ENCODE results near the gene ATG4D.

The ATG4D gene

DNA sequence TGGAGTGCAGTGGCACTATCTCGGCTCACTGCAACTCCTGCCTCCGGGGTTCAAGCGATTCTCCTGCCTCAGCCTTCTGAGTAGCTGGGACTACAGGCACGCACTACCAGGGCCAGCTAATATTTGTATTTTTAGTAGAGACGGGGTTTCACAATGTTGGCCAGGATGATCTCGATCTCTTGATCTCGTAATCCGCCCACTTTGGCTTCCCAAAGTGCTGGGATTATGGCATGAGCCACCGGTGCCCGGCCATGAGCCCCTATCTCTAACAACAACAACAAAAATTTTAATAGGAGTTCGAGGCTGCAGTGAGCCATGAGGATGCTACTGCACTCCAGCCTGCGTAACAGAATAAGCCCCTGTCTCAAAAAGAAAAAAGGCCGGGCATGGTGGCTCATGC lies 38.4 kb downstream of the ATG4D start:
- no peak for DNase-seq

DNA sequence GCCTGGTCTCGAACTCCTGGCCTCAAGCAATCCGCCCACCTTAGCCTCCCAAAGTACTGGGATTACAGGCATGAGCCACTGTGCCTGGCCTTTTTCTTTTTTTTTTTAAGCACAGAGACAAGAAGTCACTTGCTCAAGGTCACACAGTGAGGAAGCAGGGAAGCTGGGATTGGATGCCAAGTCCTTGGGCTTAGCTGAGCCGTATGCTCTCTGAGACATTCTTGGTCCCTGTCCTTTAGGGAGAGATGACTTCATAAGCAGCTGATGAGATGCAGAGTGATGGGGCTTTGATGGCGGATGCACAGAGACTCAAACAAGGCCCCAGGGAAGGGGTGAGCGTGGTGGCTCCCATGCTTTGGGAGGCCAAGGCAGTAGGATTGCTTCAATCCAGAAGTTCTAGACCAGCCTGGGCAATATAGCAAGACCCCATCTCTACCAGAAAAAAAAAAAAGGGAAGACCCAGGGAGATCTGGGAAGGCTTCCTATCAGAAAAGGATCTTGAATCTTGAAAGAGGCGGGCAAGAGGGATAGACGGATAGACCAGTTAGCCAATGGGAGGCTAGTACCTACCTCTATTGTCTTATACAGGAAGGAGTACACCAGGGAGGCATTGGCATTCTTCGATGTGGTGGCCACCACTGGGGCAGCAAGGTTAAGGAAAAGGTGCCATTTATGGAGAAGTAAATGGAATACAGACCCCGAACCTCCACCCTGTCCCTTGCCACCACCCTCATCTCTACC lies 39.5 kb downstream of the ATG4D start:
- DNase-seq, result no peak

DNA sequence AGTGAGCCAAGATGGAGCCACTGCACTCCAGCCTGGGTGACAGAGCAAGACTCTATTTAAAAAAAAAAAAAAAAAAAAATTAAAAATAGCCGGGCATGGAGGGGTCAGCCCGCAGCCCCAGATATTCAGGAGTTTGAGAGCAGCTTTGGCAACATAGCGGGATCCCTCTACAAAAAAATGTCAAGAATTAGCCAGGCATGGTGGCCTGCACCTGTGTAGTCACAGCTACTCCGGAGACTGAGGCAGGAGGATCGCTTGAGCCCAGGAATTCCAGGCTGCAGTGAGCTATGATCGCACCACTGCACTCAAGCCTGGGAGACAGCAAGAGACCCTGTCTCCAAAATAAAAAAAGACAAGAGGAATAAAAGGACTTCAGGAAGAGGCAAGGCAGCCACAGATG lies 42.7 kb downstream of the ATG4D start:
- no peak for DNase-seq

DNA sequence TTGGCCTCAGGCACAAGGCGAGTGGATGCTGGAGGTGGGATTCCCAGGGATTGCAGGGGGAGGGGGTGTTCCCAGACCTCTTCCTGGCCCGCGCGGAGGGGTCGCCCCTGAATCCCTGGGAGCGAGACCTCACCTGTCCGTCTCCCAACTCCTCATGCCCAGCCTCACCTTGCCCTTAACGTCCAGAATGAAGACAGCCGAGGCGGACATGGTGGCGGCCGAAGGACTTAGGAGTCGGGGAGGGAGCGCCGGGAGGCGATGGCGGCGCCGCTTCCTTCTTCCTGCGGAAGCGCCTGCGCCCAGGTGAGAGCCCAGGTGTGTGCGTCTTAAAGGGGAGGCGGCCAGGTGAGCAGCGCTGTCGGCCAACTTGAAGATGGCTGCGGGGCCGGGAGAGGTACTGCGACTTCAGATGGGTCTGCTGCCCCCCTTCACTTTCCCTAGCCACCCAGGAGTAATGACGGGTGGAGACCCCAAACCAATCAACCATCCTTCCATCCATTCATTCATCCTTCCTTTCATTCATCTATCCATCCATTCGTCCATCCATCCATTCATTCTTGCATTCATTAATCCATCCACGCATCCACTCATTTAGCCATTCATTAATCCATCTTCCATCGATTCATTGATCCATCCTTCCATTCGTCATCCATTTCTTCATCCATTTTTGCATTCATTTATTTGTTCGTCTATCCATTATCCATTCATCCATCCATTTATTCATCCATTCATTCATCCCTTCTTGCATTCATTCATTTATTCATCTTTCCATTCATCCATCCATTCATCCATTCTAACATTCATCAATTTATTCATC lies 43.5 kb downstream of the ATG4D start, which contains the start of gene AP1M2:
AP1M2 (minus strand) TSS at position 291 of the 817 bp plus-strand sequence; CDS start at position 210, 81 bp downstream.
- DNase-seq, result no peak

DNA sequence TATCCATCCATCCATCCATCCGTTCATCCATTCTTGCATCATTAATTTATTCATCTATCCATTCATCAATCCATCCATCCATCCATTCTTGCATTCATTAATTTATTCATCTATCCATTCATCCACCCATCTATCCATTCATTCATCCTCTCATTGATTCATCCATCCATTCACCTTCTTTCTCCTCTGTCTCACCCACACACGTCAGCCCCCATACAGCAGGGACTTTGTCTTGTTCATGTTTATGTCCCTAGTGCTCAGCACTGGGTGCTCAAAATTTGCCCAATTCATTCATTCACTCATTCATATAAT lies 44.1 kb downstream of the ATG4D start:
- DNase-seq, result no peak

DNA sequence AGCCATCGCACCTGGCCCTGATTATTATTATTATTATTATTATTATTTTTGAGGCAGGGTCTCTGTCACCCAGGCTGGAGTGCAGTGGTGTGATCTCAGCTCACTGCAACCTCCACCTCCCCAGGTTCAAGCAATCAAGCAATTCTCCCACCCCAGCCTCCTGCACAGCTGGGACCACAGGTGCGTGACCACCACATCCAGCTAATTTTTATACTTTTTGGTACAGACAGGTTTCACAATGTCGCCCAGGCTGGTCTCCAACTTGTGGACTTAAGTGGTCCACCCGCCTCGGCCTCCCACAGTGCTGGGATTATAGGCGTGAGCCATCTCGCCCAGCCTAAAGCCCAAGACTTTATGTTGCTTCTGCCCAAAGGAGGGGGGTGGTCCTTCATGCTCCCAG lies 49.4 kb downstream of the ATG4D start:
- no peak for DNase-seq

DNA sequence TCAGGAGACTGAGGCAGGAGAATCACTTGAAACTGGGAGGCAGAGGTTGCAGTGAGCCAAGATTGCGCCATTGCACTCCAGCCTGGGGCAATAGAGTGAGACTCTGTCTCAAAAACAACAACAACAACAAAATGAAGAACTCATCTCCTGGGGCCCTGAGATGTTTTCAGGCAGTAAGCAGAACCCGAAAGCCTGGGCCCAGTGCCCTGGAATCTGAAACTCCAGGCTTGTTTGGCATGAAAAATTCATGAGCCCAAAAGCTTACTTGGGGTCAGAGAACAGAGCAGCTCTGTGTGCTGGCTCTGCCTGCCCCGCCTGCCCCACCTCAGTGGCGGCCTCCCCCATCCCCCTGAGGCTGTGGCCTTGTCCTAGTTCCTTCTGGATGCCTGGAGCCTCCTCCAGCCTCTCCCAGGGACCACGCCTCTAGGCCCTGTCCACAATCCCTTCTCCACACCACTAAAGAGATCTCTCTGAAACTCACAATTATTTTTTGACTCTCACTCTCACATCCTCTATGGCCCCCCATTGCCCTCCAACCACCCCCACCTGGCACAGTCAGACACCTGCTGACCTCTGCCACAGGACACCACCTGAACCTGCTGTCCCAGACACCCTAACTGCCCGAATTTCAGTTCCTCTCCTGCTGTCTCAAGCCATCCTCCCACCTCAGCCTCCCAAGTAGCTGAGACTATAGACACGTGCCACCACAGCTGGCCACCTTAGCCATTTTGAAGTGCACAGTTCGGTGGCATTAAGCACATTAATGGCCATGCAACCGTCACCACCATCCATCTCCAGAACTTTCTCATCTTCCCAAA lies 50.3 kb downstream of the ATG4D start:
- DNase-seq, result no peak

DNA sequence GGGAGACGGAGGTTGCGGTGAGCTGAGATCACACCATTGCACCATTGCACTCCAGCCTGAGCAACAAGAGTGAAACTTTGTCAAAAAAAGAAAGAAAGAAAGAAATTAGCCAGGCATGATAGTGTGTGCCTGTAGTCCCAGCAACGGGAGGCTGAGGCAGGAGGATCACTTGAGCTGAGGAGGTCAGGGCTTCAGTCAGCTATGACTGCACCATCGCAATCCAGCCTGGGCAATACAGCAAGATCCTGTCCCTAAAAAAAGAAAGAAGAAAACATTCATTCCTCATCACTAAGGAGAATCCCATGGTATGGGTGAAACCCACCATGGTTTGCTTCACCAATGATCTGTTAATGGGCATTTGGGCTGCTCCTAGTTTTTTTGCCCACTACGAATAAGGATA lies 56.4 kb downstream of the ATG4D start:
- no peak for DNase-seq

DNA sequence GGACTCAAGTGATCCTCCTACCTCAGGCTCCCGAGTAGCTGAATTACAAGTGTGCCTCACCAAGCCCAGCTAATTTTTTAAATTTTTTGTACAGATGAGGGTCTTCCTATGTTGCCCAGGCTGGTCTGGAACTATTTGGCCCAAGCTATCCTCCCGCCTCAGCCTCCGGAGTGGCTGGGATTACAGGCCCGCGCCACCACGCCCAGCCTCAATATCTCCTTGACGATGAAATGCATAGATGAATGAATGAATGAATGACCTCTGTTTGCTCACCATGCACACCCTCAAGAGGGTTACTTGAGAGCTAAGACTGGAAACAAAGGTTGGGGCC lies 58.3 kb downstream of the ATG4D start:
- no peak for DNase-seq

DNA sequence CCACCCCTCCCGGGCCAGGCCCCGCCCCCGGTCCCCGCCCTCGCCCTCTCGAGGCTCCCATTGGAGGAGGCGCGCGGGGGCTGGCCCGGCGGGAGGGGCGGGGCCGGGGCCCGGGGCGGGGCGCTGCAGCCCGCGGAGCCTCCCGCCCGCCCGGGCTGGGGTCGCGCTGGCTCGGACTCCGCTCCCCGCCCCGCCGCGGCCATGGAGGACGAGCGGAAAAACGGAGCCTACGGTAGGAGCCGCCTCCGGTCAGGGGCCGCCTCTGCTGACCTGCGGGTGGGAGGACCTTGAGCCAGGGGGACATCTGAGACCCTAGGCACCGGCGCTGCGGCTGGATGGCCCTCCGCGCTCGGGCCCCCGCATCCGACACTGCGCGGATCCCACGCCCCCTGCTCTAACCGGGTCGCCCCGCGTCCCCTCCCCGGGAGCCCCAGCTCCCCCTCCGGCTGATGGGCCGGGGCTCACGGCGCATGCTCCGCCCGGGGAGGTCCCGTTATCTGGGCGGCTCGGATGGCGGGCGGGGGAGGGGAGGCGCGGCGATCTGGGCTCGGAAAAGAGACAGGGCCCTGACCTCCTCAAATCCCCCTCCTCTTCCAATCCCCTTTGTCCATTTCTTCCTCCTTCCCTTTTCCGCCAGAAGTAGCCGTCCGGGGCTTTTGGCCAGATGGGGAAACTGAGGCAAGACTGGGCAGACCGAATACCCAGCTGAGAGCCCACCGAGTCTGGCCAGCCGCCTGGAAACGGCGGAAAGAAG lies 58.8 kb downstream of the ATG4D start:
- DNase-seq, result peak; percentile 90

Measured in right forelimb (tissue), 1 donor.